Spleen (tissue), 11 donors: Measurements from ENCODE around the gene HIVEP3. TPM values are rescaled to one million over a fixed set of nuclear protein-coding genes. Genes with fewer than 3 reads are reported as not detected.

Experiments
- DNase-seq: peaks from one replicate; pipeline ENCODE4 v3.0.0-alpha.2; 2020
- H3K27ac ChIP-seq, 8 donors: fragments of 200-600 bp; sonication (generic) in 7 of 8; 1 replicate in 4 of 8; 2 replicates in 4 of 8; pipeline versions ENCODE4 v1.5.0 to v1.8.0; 2016 to 2021; ENCODE audit warnings: inconsistent platforms in 4 of 8, mild to moderate bottlenecking in 4 of 8, moderate library complexity in 1 of 8
- H3K27me3 ChIP-seq, 7 donors: fragments of 200-600 bp; sonication (generic) in 6 of 7; replicated peaks in 1 of 7; 1 replicate in 4 of 7; 2 replicates in 3 of 7; pipeline versions ENCODE4 v1.5.0 to v1.8.0; 2016 to 2021; ENCODE audit warnings: inconsistent platforms in 3 of 7, mild to moderate bottlenecking in 1 of 7
- H3K36me3 ChIP-seq, 6 donors: fragments of 200-600 bp; sonication (generic) in 5 of 6; 1 replicate in 4 of 6; 2 replicates in 2 of 6; pipeline versions ENCODE4 v1.5.0 to v1.8.0; 2016 to 2021; ENCODE audit warnings: inconsistent platforms in 2 of 6
- H3K4me1 ChIP-seq, 6 donors: fragments of 200-600 bp; sonication (generic) in 5 of 6; 1 replicate in 3 of 6; 2 replicates in 3 of 6; pipeline versions ENCODE4 v1.5.0 to v1.8.0; 2016 to 2021; ENCODE audit warnings: inconsistent platforms in 3 of 6
- H3K4me3 ChIP-seq, 8 donors: fragments of 200-600 bp; sonication (generic) in 7 of 8; 1 replicate in 4 of 8; 2 replicates in 4 of 8; pipeline versions ENCODE4 v1.5.0 to v1.8.0; 2016 to 2021; ENCODE audit warnings: inconsistent platforms in 4 of 8, mild to moderate bottlenecking in 4 of 8, moderate library complexity in 2 of 8
- H3K9me3 ChIP-seq, 8 donors: fragments of 200-600 bp; sonication (generic) in 7 of 8; 1 replicate in 4 of 8; 2 replicates in 4 of 8; pipeline versions ENCODE4 v1.5.0 to v1.8.0; 2016 to 2021; ENCODE audit warnings: inconsistent platforms in 4 of 8
- CTCF ChIP-seq, 11 experiments: fragments of 200-600 bp in 7 of 11; fragments of 450-650 bp in 4 of 11; sonication (generic) in 4 of 11; IDR thresholded peaks in 8 of 11; conservative IDR thresholded peaks in 3 of 11; 1 replicate in 7 of 11; 2 replicates in 4 of 11; pipeline versions ENCODE4 v1.4.0 to v1.8.0; 2016 to 2021; ENCODE audit warnings: antibody characterized with exemption in 11 of 11, inconsistent platforms in 4 of 11, mild to moderate bottlenecking in 1 of 11
- POLR2A ChIP-seq, 3 donors: fragments of 450-650 bp; IDR thresholded peaks; one replicate each; pipeline ENCODE4 v1.5.1; 2017; ENCODE audit warnings: antibody characterized with exemption in 3 of 3, mild to moderate bottlenecking in 1 of 3
- POLR2AphosphoS5 ChIP-seq, 3 donors: sonication (generic); formaldehyde crosslinking; IDR thresholded peaks; one replicate each; pipeline ENCODE4 v1.5.1; 2017; ENCODE audit warnings: antibody characterized with exemption in 3 of 3
- WGBS, 5 donors: extraction: QIAGEN DNeasy Blood & Tissue Kit in 3 of 5; methylation state at CpG; one replicate each; pipeline versions ENCODE4 v1.1.5 to v1.1.7; 2013 to 2018; 5-methylcytosine and 5-hydroxymethylcytosine counted together
- intact Hi-C: fragments of 100-400 bp; cut with DNase I; formaldehyde crosslinking; loops from one replicate; pipeline ENCODE4 v1.15.0; 2023; ENCODE audit warnings: low total_unique reads
- polyA plus RNA-seq, 3 donors: library from polyadenylated mRNA; stranded (reverse); fragments of 200-250 nt; gene quantifications; one replicate each; pipeline ENCODE4 v1.2.1, GENCODE V29; 2013
- total RNA-seq, 7 donors: library from RNA; depleted of rRNA in 3 of 7; stranded (reverse); fragments of >200 nt in 3 of 7; fragmentation: NEBNext Ultra II Directional in 4 of 7; extraction: Animal tissue kit (Norgen Biotek cat#: 25700) in 4 of 7; gene quantifications; one replicate each; pipeline versions ENCODE4 v1.1.0 to v1.2.1, GENCODE V29; 2016 to 2021
- donor health status: healthy with polysubstance abuse.
- donor health status: DM: no; HTN: no; CAD: no; lungs with moderate emphysema.
- donor health status: DM: no; HTN: no; CAD: no.
- donor health status: Bipolar disorder and iron deficiency.
- donor health status: healthy.
- donor health status: DM: no; HTN: no; CAD: no.
- donor health status: DM: yes; HTN: yes; CAD: no.

Gene HIVEP3
- total and polyA plus RNA-seq, 10 donors: 2.4 to 21.2 (median 8.2) TPM

- no peak for TF ChIP-seq POLR2A (IDR thresholded peaks at IDR 0.05)
- no peak for TF ChIP-seq CTCF (IDR thresholded peaks at IDR 0.05 in 8 of 11, conservative IDR thresholded peaks at IDR 0.05 in 3 of 11)
- TF ChIP-seq POLR2AphosphoS5 (IDR thresholded peaks at IDR 0.05): no peak
- Histone ChIP-seq H3K9me3 (no peaks in the 10 kb centered on the region), H3K36me3 (no peaks in the 10 kb centered on the region), H3K27ac (no peak overlapping the region), H3K27me3 (no peaks in the 10 kb centered on the region), H3K4me3 (no peak overlapping the region), H3K4me1 (peaks cover 0 to 19% (median 6%) of the 10 kb centered on the region in 6 donors)
- 93 to 98% (median 94%) methylated on average over 5 of the region's 5 CpGs for WGBS, 5 donors
- intact Hi-C loops: no loop called here
- DNase-seq: no peak
Observed at GRCh38 chr1:41878911-41879310, 39.8 kb downstream of the HIVEP3 start.

GRCh38 chr1:41878495-41878894, 40.2 kb downstream of the HIVEP3 start:
- Histone ChIP-seq H3K36me3 (no peaks in the 10 kb centered on the region), H3K27ac (no peak overlapping the region), H3K9me3 (no peaks in the 10 kb centered on the region), H3K4me1 (peaks cover 0 to 19% (median 6%) of the 10 kb centered on the region in 6 donors), H3K4me3 (no peak overlapping the region), H3K27me3 (no peaks in the 10 kb centered on the region)
- 93 to 97% (median 94%) methylated on average over 1 of the region's 1 CpG for WGBS, 5 donors
- intact Hi-C loops: no loop called here
- no peak for TF ChIP-seq POLR2AphosphoS5 (IDR thresholded peaks at IDR 0.05)
- no peak for TF ChIP-seq POLR2A (IDR thresholded peaks at IDR 0.05)
- TF ChIP-seq CTCF (IDR thresholded peaks at IDR 0.05 in 8 of 11, conservative IDR thresholded peaks at IDR 0.05 in 3 of 11): no peak
- no peak for DNase-seq

DNA sequence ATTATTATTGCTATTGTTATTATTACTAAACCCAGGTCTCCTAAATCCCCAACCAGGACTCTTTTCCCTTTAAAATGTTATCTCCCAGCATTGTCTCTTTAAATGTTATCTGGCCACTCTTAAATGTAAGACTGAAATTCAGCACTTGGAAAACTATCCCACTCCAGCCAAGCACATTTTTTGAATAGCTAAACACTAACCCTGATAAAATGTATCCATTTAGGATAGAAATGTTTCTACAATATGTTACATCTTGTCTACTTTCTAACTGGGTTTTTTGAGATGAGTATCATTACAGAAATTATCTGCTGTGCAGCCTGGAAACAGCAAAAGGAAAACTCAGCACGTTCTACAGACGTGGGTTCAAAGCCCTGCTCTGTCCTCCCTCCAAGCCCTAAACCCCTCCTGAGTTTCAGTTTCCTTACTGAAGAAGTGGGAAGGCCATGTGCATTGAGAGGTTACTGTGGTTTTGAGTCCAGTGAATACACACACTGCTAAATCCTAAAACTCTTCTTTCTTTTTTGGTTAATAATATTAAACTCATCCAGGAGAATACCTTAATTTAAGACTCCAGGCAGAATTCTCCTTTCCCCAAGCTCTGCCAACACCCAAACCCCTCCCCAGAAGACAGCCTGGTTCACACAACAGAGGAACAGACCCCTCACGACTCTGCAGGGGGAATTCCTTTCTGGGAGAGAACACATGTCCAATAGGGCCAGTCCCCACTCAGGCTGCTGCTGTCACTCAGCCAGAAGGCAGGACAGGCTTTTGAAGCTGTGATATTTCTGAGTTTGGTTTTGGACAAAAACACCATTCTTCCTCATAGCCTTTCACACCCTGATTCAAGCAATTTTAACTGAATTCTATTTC, 41.9 kb downstream of the HIVEP3 start:
- Histone ChIP-seq H3K9me3 (no peaks in the 10 kb centered on the region), H3K27ac (peak overlapping the region in 3 of 8 donors; percentile 12 to 37 (median 17)), H3K36me3 (no peaks in the 10 kb centered on the region), H3K27me3 (no peaks in the 10 kb centered on the region), H3K4me3 (no peak overlapping the region), H3K4me1 (peaks cover 0 to 15% (median 4%) of the 10 kb centered on the region in 6 donors)
- WGBS, 5 donors: 15 to 34% (median 29%) methylated on average over 3 of the region's 3 CpGs
- TF ChIP-seq CTCF (IDR thresholded peaks at IDR 0.05 in 8 of 11, conservative IDR thresholded peaks at IDR 0.05 in 3 of 11) (no peak), POLR2AphosphoS5 (IDR thresholded peaks at IDR 0.05) (no peak), POLR2A (IDR thresholded peaks at IDR 0.05) (no peak)
- no peak for DNase-seq
- intact Hi-C loops: no loop called here

DNA sequence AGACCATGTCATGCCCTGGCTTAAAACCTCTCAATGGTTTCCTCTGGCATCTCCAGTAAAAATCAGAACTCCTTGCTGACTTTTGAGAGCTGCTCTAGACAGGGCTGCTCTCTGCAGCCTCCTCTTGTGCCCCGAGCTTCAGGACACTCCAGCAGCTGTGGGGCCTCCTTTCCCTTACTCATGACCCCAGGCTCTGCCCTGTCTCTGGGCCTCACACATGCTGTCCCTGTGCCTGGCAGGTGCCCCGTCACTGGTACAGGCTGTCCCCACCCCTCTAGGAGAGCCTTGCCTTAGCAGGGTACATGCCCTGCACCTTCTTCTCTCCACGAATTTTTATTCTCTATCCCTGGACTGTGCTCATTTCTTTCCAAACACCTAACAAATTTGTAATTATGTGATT, 43.2 kb downstream of the HIVEP3 start:
- TF ChIP-seq CTCF (IDR thresholded peaks at IDR 0.05 in 8 of 11, conservative IDR thresholded peaks at IDR 0.05 in 3 of 11) (no peak), POLR2A (IDR thresholded peaks at IDR 0.05) (no peak), POLR2AphosphoS5 (IDR thresholded peaks at IDR 0.05) (no peak)
- no peaks in the 10 kb centered on the region for H3K9me3 ChIP-seq
- H3K27ac ChIP-seq: no peak overlapping the region
- no peak overlapping the region for H3K4me3 ChIP-seq
- no peak for DNase-seq
- intact Hi-C loops: no loop called here
- WGBS, 5 donors: 67 to 84% (median 72%) methylated on average over 3 of the region's 3 CpGs
- no peaks in the 10 kb centered on the region for H3K36me3 ChIP-seq
- H3K4me1 ChIP-seq: peaks cover 0 to 15% (median 4%) of the 10 kb centered on the region in 6 donors
- H3K27me3 ChIP-seq: no peaks in the 10 kb centered on the region
